Neural cell (in vitro differentiated cells): ENCODE results near the gene SUSD3. TPM values are rescaled to one million over a fixed set of nuclear protein-coding genes. Genes with fewer than 3 reads are reported as not detected.

Experiments used
- H2AFZ ChIP-seq: fragments of 200-600, 300-800 bp; sonication (generic), shearing (Covaris generic); 2 replicates; pipeline ENCODE4 v1.6.0; 2014; ENCODE audit warnings: low read depth, mild to moderate bottlenecking, antibody characterized with exemption, low read length, moderate library complexity
- H3F3A ChIP-seq: fragments of 200-600 bp; shearing (Covaris generic); 2 replicates; pipeline ENCODE4 v1.6.1; 2016; ENCODE audit warnings: mild to moderate bottlenecking, moderate library complexity, mixed read lengths, antibody characterized with exemption, low read length; ENCODE audit not compliant: insufficient read depth, poor library complexity, severe bottlenecking
- H3K27ac ChIP-seq: fragments of 200-600, 300-800 bp; sonication (generic), shearing (Covaris generic); 2 replicates; pipeline ENCODE4 v1.5.1; 2014; ENCODE audit warnings: mild to moderate bottlenecking, low read length, moderate library complexity
- H3K27me3 ChIP-seq: fragments of 300-800, 200-600 bp; sonication (generic), shearing (Covaris generic); 2 replicates; pipeline ENCODE4 v1.6.0; 2014; ENCODE audit warnings: mild to moderate bottlenecking, low read depth, low read length, moderate library complexity; ENCODE audit not compliant: insufficient read depth
- H3K36me3 ChIP-seq: fragments of 300-800, 200-600 bp; sonication (generic), shearing (Covaris generic); 2 replicates; pipeline ENCODE4 v1.5.1; 2014; ENCODE audit warnings: mild to moderate bottlenecking, antibody characterized with exemption, low read length, moderate library complexity; ENCODE audit not compliant: insufficient read depth
- H3K4me2 ChIP-seq: fragments of 300-800, 200-600 bp; sonication (generic), shearing (Covaris generic); 2 replicates; pipeline ENCODE4 v1.6.0; 2014; ENCODE audit warnings: mild to moderate bottlenecking, low read length
- H3K4me3 ChIP-seq: fragments of 300-800, 200-600 bp; sonication (generic), shearing (Covaris generic); 2 replicates; pipeline ENCODE4 v1.5.1; 2014; ENCODE audit warnings: mild to moderate bottlenecking, low read length, moderate library complexity
- H3K79me2 ChIP-seq: fragments of 200-600 bp; shearing (Covaris generic); replicated peaks from 2 replicates; pipeline ENCODE4 v1.6.0; 2014; ENCODE audit warnings: mild to moderate bottlenecking, low read length, moderate library complexity; ENCODE audit not compliant: insufficient read depth
- H3K9ac ChIP-seq: fragments of 300-800, 200-600 bp; sonication (generic), shearing (Covaris generic); 2 replicates; pipeline ENCODE4 v1.6.1; 2016; ENCODE audit warnings: mild to moderate bottlenecking, low read length, mixed read lengths
- H3K9me2 ChIP-seq: fragments of 200-600 bp; shearing (Covaris generic); 2 replicates; pipeline ENCODE4 v1.6.1; 2016; ENCODE audit warnings: mild to moderate bottlenecking, low read length, mixed read lengths; ENCODE audit not compliant: insufficient read depth
- H3K9me3 ChIP-seq: fragments of 200-600, 300-800 bp; sonication (generic), shearing (Covaris generic); 2 replicates; pipeline ENCODE4 v1.6.1; 2016; ENCODE audit warnings: mild to moderate bottlenecking, mixed run types, low read length, moderate library complexity, mixed read lengths
- H4K20me1 ChIP-seq: fragments of 200-600 bp; shearing (Covaris generic); 2 replicates; pipeline ENCODE4 v1.6.1; 2016; ENCODE audit warnings: mild to moderate bottlenecking, mixed run types; ENCODE audit not compliant: insufficient read depth
- CTCF ChIP-seq: fragments of 450-650 bp; IDR thresholded peaks from 2 replicates; pipeline ENCODE4 v1.5.1; 2014; ENCODE audit warnings: antibody characterized with exemption, mild to moderate bottlenecking, moderate library complexity; ENCODE audit not compliant: poor library complexity, severe bottlenecking
- EP300 ChIP-seq: fragments of 450-650 bp; conservative IDR thresholded peaks from 2 replicates; pipeline ENCODE4 v1.6.1; 2014; ENCODE audit warnings: antibody characterized with exemption, mild to moderate bottlenecking, moderate library complexity; ENCODE audit not compliant: poor library complexity, severe bottlenecking
- EZH2 ChIP-seq: fragments of 200-600, 300-800 bp; shearing (Covaris generic), sonication (generic); IDR thresholded peaks from 2 replicates; pipeline ENCODE4 v1.6.1; 2014; ENCODE audit warnings: antibody characterized with exemption, low read length, borderline replicate concordance, mild to moderate bottlenecking; ENCODE audit not compliant: insufficient read depth, poor library complexity, severe bottlenecking
- MXI1 ChIP-seq: fragments of 450-650 bp; conservative IDR thresholded peaks from 2 replicates; pipeline ENCODE4 v1.6.1; 2014; ENCODE audit warnings: antibody characterized with exemption, mild to moderate bottlenecking; ENCODE audit not compliant: poor library complexity, severe bottlenecking
- POLR2AphosphoS5 ChIP-seq: IDR thresholded peaks from 2 replicates; pipeline ENCODE4 v1.6.1; 2012
- RAD21 ChIP-seq: fragments of 450-650 bp; conservative IDR thresholded peaks from 2 replicates; pipeline ENCODE4 v1.6.1; 2014; ENCODE audit warnings: antibody characterized with exemption, mild to moderate bottlenecking, moderate library complexity
- SMC3 ChIP-seq: fragments of 450-650 bp; conservative IDR thresholded peaks from 2 replicates; pipeline ENCODE4 v1.6.1; 2014; ENCODE audit warnings: antibody characterized with exemption, mild to moderate bottlenecking, moderate library complexity; ENCODE audit not compliant: poor library complexity
- TAF1 ChIP-seq: IDR thresholded peaks from 2 replicates; pipeline ENCODE4 v1.6.1; 2012; ENCODE audit warnings: low read depth
- polyA plus RNA-seq: library from polyadenylated mRNA; depleted of rRNA; stranded (reverse); fragments of >200 nt; gene quantifications from 2 replicates; pipeline ENCODE4 v1.2.3, GENCODE V29; 2014
- TF ChIP-seq, protein P1 (sequence below): IDR thresholded peaks from 2 replicates; pipeline ENCODE4 v1.6.1; 2012; ENCODE audit warnings: borderline replicate concordance

SUSD3 gene
- polyA plus RNA-seq, 1 donor from 2014 or later: not detected

GRCh38 chr9:93027750-93028149 lies 30.8 kb upstream of the SUSD3 start:
- Histone ChIP-seq H2AFZ (no peak overlapping the region), H3K79me2 (no peaks in the 10 kb centered on the region), H3K27me3 (no peaks in the 10 kb centered on the region), H3K4me3 (no peak overlapping the region), H4K20me1 (no peaks in the 10 kb centered on the region), H3K9ac (no peak overlapping the region), H3K9me3 (no peaks in the 10 kb centered on the region), H3K27ac (no peak overlapping the region), H3K9me2 (no peaks in the 10 kb centered on the region), H3K4me2 (no peak overlapping the region), H3F3A (no peaks in the 10 kb centered on the region), H3K36me3 (no peaks in the 10 kb centered on the region)
- no peak for TF ChIP-seq POLR2AphosphoS5
- TF ChIP-seq, protein P1, sequence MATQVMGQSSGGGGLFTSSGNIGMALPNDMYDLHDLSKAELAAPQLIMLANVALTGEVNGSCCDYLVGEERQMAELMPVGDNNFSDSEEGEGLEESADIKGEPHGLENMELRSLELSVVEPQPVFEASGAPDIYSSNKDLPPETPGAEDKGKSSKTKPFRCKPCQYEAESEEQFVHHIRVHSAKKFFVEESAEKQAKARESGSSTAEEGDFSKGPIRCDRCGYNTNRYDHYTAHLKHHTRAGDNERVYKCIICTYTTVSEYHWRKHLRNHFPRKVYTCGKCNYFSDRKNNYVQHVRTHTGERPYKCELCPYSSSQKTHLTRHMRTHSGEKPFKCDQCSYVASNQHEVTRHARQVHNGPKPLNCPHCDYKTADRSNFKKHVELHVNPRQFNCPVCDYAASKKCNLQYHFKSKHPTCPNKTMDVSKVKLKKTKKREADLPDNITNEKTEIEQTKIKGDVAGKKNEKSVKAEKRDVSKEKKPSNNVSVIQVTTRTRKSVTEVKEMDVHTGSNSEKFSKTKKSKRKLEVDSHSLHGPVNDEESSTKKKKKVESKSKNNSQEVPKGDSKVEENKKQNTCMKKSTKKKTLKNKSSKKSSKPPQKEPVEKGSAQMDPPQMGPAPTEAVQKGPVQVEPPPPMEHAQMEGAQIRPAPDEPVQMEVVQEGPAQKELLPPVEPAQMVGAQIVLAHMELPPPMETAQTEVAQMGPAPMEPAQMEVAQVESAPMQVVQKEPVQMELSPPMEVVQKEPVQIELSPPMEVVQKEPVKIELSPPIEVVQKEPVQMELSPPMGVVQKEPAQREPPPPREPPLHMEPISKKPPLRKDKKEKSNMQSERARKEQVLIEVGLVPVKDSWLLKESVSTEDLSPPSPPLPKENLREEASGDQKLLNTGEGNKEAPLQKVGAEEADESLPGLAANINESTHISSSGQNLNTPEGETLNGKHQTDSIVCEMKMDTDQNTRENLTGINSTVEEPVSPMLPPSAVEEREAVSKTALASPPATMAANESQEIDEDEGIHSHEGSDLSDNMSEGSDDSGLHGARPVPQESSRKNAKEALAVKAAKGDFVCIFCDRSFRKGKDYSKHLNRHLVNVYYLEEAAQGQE: no peak
- no peak for TF ChIP-seq CTCF
- TF ChIP-seq TAF1: no peak
- TF ChIP-seq EP300: no peak
- TF ChIP-seq RAD21: no peak
- no peak for TF ChIP-seq MXI1
- no peak for TF ChIP-seq EZH2
- TF ChIP-seq SMC3: no peak

DNA sequence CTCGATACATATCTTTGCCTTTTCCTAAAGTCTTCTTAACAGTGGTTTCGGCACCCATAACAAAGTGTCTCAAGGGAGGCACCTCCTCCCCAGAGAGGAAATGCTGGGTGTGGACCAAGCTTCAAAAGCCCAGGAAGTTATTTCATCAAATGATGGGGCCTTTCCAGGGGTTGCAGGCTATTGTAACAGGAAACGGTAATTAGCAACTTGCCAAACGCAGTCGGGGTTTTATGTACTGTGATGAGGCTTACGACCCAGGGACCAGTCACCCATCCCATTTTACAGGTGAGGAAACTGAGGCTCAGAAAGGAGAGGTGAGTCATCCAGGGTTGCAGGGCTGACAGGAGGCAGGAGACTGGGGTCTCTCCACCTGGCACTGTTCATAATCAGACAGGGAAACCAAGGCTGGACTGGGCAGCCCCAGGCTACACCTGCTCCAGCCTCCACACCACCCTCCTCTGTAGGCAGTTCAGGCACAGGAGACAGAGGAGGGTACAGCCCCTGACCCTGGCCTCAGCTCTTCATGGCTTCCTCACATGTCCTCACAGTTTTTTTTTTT lies 30.0 kb upstream of the SUSD3 start:
- Histone ChIP-seq H3K9ac (no peak overlapping the region), H3K36me3 (no peaks in the 10 kb centered on the region)
- TF ChIP-seq EP300 (no peak), EZH2 (no peak), CTCF (no peak), RAD21 (no peak), SMC3 (no peak), POLR2AphosphoS5 (no peak), MXI1 (no peak)
- TF ChIP-seq, protein P1: no peak

More for the DNA sequence above, 30.0 kb upstream of the SUSD3 start:
- Histone ChIP-seq H3K27ac (no peak overlapping the region), H3F3A (no peaks in the 10 kb centered on the region), H4K20me1 (no peaks in the 10 kb centered on the region), H3K4me2 (no peak overlapping the region), H3K79me2 (no peaks in the 10 kb centered on the region), H3K27me3 (no peaks in the 10 kb centered on the region), H2AFZ (no peak overlapping the region), H3K9me3 (no peaks in the 10 kb centered on the region), H3K9me2 (no peaks in the 10 kb centered on the region), H3K4me3 (no peak overlapping the region)
